WERI-Rb-1 (cell line): ENCODE measurements around the gene PRM2.
"Not testable (repeated sequence)": the region's sequence is repeated elsewhere in the genome, so short reads cannot be mapped to it uniquely, and the experiment has no call there.

ENCODE experiments used
- DNase-seq: peaks from one replicate; pipeline ENCODE4 v3.0.0-alpha.2; 2020
- H3K27ac ChIP-seq: fragments of 250-450 bp; sonication (Bioruptor Pico); 2 replicates; pipeline ENCODE4 v1.5.1; 2020; ENCODE audit warnings: mild to moderate bottlenecking, moderate library complexity
- H3K27me3 ChIP-seq: fragments of 250-450 bp; sonication (Bioruptor Pico); 2 replicates; pipeline ENCODE4 v1.5.1; 2021; ENCODE audit warnings: mild to moderate bottlenecking, low read depth, moderate library complexity; ENCODE audit not compliant: insufficient read depth, severe bottlenecking
- H3K36me3 ChIP-seq: fragments of 250-450 bp; sonication (Bioruptor Pico); 2 replicates; pipeline ENCODE4 v1.5.1; 2020; ENCODE audit warnings: mild to moderate bottlenecking, moderate library complexity
- H3K4me3 ChIP-seq: 2 replicates; pipeline ENCODE4 v1.5.1; 2011; ENCODE audit warnings: low read depth, mild to moderate bottlenecking, control low read depth, low read length
- H3K9me3 ChIP-seq: fragments of 250-450 bp; sonication (Bioruptor Pico); 2 replicates; pipeline ENCODE4 v1.5.1; 2021; ENCODE audit warnings: mild to moderate bottlenecking, moderate library complexity; ENCODE audit not compliant: severe bottlenecking
- TF ChIP-seq, protein P1 (sequence below): IDR thresholded peaks from 2 replicates; pipeline ENCODE4 v1.5.1; 2011; ENCODE audit warnings: low read depth, mild to moderate bottlenecking, control low read depth, inconsistent platforms, low read length

Gene PRM2

DNA sequence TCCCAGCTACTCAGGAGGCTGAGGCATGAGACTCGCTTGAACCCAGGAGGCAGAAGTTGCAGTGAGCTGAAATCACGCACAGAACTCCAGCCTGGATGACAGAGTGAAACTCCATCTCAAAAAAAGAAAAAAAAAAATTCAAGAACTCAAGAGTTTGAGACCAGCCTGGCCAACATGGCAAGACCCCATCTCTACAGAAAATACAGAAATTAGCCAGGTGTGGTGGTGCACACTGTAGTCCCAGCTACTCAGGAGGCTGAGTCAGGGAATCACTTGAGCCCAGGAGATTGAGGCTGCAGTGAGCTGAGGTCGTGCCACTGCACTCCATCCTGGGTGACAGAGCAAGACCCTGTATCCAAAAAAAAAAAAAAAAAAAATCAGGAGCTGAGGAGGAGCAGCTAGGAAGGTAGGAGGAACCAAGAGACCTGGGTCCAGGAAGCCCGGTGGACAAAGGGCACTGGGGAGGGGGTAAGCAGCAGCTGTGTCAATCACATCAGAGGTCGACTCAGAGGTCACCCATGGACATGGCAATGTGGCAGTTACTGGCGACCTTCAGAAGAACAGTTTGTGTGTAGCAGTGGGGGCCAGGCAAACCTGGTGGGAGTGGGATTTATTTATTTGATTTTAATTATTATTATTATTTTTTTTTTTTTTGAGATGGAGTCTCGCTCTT, 15.9 kb upstream of the PRM2 start:
- TF ChIP-seq, protein P1, sequence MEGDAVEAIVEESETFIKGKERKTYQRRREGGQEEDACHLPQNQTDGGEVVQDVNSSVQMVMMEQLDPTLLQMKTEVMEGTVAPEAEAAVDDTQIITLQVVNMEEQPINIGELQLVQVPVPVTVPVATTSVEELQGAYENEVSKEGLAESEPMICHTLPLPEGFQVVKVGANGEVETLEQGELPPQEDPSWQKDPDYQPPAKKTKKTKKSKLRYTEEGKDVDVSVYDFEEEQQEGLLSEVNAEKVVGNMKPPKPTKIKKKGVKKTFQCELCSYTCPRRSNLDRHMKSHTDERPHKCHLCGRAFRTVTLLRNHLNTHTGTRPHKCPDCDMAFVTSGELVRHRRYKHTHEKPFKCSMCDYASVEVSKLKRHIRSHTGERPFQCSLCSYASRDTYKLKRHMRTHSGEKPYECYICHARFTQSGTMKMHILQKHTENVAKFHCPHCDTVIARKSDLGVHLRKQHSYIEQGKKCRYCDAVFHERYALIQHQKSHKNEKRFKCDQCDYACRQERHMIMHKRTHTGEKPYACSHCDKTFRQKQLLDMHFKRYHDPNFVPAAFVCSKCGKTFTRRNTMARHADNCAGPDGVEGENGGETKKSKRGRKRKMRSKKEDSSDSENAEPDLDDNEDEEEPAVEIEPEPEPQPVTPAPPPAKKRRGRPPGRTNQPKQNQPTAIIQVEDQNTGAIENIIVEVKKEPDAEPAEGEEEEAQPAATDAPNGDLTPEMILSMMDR: no peak
- no peak for DNase-seq
- Histone ChIP-seq H3K9me3 (no peaks in the 10 kb centered on the region), H3K27me3 (no peaks in the 10 kb centered on the region), H3K27ac (no peak overlapping the region), H3K36me3 (no peaks in the 10 kb centered on the region), H3K4me3 (no peak overlapping the region)

DNA sequence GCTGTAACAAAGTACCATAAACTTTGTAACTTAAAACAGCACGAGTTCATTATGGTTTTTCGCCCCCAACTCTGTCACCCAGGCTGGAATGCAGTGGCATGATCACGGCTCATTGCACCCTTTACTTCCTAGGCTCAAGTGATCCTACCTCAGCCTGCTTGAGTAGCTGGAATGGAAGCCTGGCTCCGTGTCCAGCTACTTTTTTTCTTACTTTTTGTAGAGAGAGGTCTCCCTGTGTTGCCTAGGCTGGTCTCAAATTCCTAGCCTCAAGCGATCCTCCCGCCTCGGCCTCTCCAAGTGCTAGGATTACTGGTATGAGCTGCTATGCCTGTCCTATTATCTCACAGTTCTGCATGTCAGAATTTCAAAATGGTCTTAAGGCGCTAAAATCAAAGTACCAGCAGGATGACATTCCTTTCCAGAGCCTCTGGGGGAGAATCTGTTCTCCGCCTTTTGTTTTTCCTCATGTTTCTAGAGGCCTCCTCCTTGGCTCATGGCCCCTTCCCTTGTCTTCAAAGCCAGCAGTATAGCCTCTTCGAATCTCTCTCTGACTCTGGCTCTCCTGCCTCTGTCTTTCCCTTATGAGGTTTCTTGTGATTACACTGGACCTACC, 14.9 kb upstream of the PRM2 start:
- Histone ChIP-seq H3K27ac (no peak overlapping the region), H3K36me3 (no peaks in the 10 kb centered on the region), H3K9me3 (no peaks in the 10 kb centered on the region), H3K27me3 (no peaks in the 10 kb centered on the region), H3K4me3 (no peak overlapping the region)
- DNase-seq: no peak
- TF ChIP-seq, protein P1: no peak

DNA sequence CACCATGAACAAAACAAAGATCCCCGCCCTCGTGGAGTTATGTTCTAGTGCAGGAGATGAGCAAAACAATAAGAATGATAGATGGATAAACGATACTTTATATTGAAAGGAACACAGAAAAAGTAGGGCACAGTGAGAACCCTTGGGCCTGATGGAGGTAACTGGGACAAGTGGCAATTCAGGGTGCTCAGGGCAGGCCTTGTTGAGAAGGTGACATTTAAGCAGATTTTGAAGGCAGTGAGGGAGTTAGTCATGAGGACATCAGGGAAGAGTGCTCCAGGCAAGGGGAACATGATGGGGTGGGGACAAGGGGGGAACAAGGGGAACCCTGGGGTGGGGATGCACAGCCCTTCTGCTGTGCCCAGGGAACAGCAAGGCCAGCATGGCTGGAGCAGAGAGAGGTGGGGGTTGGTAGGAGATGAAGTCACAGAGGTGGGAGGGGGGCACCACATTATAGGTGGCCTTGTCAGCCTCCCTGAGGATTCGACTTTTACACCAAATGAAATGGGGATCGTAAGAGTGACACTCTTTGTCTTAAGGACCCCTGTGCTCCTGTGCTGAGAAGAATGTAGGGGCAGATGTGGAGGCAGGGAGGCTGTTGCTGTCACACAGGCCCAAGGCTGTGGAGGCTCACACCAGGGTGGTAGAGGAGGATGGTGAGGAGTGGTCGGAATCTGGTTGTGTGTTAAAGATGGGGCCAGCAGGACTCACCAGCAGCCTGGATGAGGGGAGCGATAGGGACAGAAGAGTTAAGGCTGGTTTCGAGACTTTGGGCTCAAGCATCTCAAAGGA, 14.0 kb upstream of the PRM2 start:
- DNase-seq: no peak
- Histone ChIP-seq H3K36me3 (no peaks in the 10 kb centered on the region), H3K9me3 (no peaks in the 10 kb centered on the region), H3K27me3 (no peaks in the 10 kb centered on the region), H3K27ac (no peak overlapping the region), H3K4me3 (no peak overlapping the region)
- TF ChIP-seq, protein P1: no peak

DNA sequence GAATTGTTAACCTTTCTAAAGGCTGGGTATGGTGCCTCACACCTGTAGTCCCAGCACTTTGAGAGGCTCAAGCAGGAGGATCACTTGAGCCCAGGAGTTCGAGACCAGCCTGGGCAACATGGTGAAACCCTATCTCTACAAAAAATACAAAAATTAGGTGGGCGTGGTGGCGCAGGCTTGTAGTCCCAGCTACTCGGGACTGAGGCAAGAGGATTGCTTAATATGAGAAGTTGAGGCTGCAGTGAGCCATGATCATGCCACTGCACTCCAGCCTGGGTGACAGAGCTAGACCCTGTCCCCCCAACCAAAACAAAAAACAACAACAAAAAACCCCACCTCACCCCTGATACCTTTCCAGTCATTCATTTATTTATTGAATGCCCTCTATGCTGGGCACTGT, 13.4 kb upstream of the PRM2 start:
- DNase-seq, H3K9me3 ChIP-seq, H3K27ac ChIP-seq, H3K36me3 ChIP-seq, H3K27me3 ChIP-seq, H3K4me3 ChIP-seq: not testable (repeated sequence)

DNA sequence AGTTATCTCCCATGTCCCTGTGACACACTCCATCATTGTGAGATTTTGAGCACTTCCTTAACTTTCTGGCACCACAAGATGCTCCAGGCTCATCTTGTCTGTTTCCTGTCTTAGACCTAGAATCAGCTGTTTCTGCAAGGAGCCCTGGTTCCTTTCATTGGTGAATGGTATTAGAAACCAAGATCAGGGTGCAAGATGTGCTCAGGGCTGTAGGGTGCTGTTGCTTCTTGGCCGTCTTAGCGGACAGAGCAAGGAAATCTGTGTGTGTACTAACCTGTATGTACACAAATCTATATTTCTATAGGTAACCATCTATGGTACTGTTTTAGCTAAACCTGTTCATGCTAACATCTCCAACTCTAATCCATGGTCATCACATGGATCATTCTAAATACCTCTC, 12.9 kb upstream of the PRM2 start:
- no peaks in the 10 kb centered on the region for H3K9me3 ChIP-seq
- H3K36me3 ChIP-seq: no peaks in the 10 kb centered on the region
- no peak overlapping the region for H3K4me3 ChIP-seq
- no peak for DNase-seq
- H3K27ac ChIP-seq: no peak overlapping the region
- TF ChIP-seq, protein P1: no peak
- H3K27me3 ChIP-seq: no peaks in the 10 kb centered on the region

DNA sequence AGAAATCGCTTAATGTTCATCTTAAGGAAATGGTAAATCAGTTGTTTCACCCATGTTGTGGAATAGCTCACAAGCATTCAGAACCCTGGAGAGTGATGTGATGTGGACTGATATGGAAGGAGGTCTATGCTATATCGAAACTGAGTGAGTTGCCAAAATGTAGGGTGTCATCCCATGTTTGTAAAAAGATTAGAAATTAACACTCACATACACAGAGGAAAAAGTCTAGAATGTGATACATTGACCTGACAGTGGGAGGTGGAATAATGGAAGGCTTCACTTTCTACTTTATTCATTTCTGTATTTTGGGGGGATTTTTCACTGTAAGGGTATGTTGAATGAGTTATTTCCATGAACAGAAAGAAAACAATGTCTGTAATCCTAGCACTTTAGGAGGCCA, 9.6 kb upstream of the PRM2 start:
- TF ChIP-seq, protein P1: no peak
- no peak overlapping the region for H3K27ac ChIP-seq
- no peak overlapping the region for H3K4me3 ChIP-seq
- H3K36me3 ChIP-seq: no peaks in the 10 kb centered on the region
- H3K27me3 ChIP-seq: no peaks in the 10 kb centered on the region
- H3K9me3 ChIP-seq: no peaks in the 10 kb centered on the region
- no peak for DNase-seq
